ENCODE results near the gene RELA. TPM values are rescaled to one million over a fixed set of nuclear protein-coding genes. Genes with fewer than 3 reads are reported as not detected.

The RELA gene
- polyA plus RNA-seq, 1 of the 3 experiments (the other 2 are of a cell fraction), result 49.5 TPM

GRCh38 chr11:65620666-65621065, 42.0 kb downstream of the RELA start:
- Histone ChIP-seq H3K4me2 (no peak overlapping the region), H3K36me3 (replicated peaks in 1 of 2; ENCODE audit: control insufficient read depth in 1 of 2, insufficient read depth in 2 of 2, low read length in 1 of 2) (peaks cover 16 to 79% of the 10 kb centered on the region in 2 experiments), H3K27me3 (ENCODE audit: insufficient read depth) (no peaks in the 10 kb centered on the region), H3K9ac (no peak overlapping the region), H3K9me3 (no peaks in the 10 kb centered on the region), H3K79me2 (ENCODE audit: insufficient read depth) (peaks cover 55% of the 10 kb centered on the region), H3K4me3 (ENCODE audit: low read depth in 2 of 2, low read length in 1 of 2) (no peak overlapping the region), H4K20me1 (ENCODE audit: insufficient read depth) (peaks cover 23% of the 10 kb centered on the region), H3F3A (replicated peaks; ENCODE audit: insufficient read depth) (peaks cover 4% of the 10 kb centered on the region), H3K9me2 (no peaks in the 10 kb centered on the region), H3K27ac (ENCODE audit: low read depth in 2 of 2, low read length in 1 of 2) (no peak overlapping the region), H3K4me1 (ENCODE audit: control insufficient read depth in 1 of 2, insufficient read depth in 2 of 2, low read depth in 1 of 2, low read length in 1 of 2) (peaks cover 0 to 13% of the 10 kb centered on the region in 2 experiments; a peak in 1 of 4 replicates), H2AFZ (ENCODE audit: low read depth) (no peak overlapping the region)
- DNase-seq, result no peak
- POLR2A ChIA-PET, result no interaction called here
- WGBS (ENCODE audit: low lambda C conversion rate), result 91% methylated on average over 7 of the region's 19 CpGs
- TF ChIP-seq RXRA (IDR thresholded peaks at IDR 0.05; ENCODE audit: borderline replicate concordance, low read depth) (no peak), NFIC (IDR thresholded peaks at IDR 0.05; ENCODE audit: borderline replicate concordance) (no peak), IRF3 (IDR thresholded peaks at IDR 0.05; ENCODE audit: low read depth, low read length) (no peak)
- CTCF ChIA-PET, result interaction anchor here (1.0 to 4.9 kb wide), 2 partner anchors 16 to 28 kb away, joined by 3 to 18 read pairs; partner anchors contain the start of gene SIPA1

- Histone ChIP-seq H3K79me2 (ENCODE audit: insufficient read depth) (peaks cover 61% of the 10 kb centered on the region), H3K9me3 (no peaks in the 10 kb centered on the region), H3K9me2 (no peaks in the 10 kb centered on the region), H3F3A (replicated peaks; ENCODE audit: insufficient read depth) (peaks cover 4% of the 10 kb centered on the region), H3K4me2 (no peak overlapping the region), H3K36me3 (replicated peaks in 1 of 2; ENCODE audit: control insufficient read depth in 1 of 2, insufficient read depth in 2 of 2, low read length in 1 of 2) (peaks cover 12 to 70% of the 10 kb centered on the region in 2 experiments), H3K4me1 (ENCODE audit: control insufficient read depth in 1 of 2, insufficient read depth in 2 of 2, low read depth in 1 of 2, low read length in 1 of 2) (peaks cover 0 to 13% of the 10 kb centered on the region in 2 experiments; a peak in 1 of 4 replicates), H3K27ac (ENCODE audit: low read depth in 2 of 2, low read length in 1 of 2) (no peak overlapping the region), H3K4me3 (ENCODE audit: low read depth in 2 of 2, low read length in 1 of 2) (no peak overlapping the region), H3K27me3 (ENCODE audit: insufficient read depth) (no peaks in the 10 kb centered on the region), H2AFZ (ENCODE audit: low read depth) (no peak overlapping the region), H3K9ac (no peak overlapping the region), H4K20me1 (ENCODE audit: insufficient read depth) (peaks cover 23% of the 10 kb centered on the region)
- 97% methylated on average over 20 of the region's 29 CpGs for WGBS (ENCODE audit: low lambda C conversion rate)
- ChIA-PET CTCF (interaction anchor here (4.9 kb wide), 1 partner anchor 17 kb away, joined by 18 read pairs; the partner anchor contains the start of gene SIPA1), POLR2A (no interaction called here)
- TF ChIP-seq RFX5 (IDR thresholded peaks at IDR 0.05; ENCODE audit: low read length) (no peak), MAX (IDR thresholded peaks at IDR 0.05; ENCODE audit: low read depth) (no peak), POLR2AphosphoS5 (IDR thresholded peaks at IDR 0.05; ENCODE audit: low read depth, low read length) (no peak), NRF1 (IDR thresholded peaks at IDR 0.05; ENCODE audit: low read depth, low read length) (no peak), EZH2phosphoT487 (IDR thresholded peaks at IDR 0.05; ENCODE audit: borderline replicate concordance, low read depth) (no peak), PBX3 (IDR thresholded peaks at IDR 0.05) (no peak)
- DNase-seq, result no peak
Measured at GRCh38 chr11:65619281-65619928, 43.3 kb downstream of the RELA start.
